Stimulated activated CD8-positive, alpha-beta memory T cell treated with anti-CD3 and anti-CD28 coated beads, Interleukin-4, amount 100 ng/mL, for 48 hours (primary cell): ENCODE results near the gene RIC8B.

Experiments
- DNase-seq: peaks from one replicate; pipeline ENCODE4 v3.0.0-alpha.2; 2020

The RIC8B gene

DNA sequence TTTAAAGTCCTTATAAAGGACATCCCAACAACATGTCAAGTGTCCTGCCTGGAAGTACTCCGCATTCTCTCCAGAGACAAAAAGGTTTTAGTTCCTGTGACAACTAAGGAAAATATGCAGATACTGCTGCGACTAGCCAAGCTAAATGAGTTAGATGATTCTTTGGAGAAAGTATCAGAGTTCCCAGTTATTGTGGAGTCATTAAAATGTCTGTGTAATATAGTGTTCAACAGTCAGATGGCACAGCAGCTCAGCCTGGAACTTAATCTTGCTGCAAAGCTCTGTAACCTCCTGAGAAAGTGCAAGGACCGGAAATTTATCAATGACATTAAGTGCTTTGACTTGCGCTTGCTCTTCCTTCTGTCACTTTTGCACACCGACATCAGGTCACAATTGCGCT is 40.2 kb downstream of the RIC8B start:
- no peak for DNase-seq

DNA sequence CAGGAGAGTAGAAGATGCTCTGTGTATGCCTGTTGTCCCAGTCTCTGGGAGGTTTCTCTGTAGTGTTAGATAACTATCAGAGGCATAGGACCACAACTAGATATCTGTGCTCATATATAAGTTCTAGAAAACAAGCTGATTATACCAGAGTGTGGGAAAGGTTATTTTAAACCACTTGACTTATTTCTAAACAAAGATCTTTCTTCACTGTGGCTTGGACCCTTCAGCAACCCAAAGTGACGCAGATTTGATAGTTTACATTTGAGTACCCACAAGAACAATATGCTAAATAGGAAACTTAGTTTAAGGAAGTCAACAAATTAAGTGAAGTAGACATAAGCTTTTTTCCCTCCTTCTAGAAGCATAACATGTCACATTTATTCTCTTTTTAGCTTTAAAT is 41.3 kb downstream of the RIC8B start:
- DNase-seq = no peak

DNA sequence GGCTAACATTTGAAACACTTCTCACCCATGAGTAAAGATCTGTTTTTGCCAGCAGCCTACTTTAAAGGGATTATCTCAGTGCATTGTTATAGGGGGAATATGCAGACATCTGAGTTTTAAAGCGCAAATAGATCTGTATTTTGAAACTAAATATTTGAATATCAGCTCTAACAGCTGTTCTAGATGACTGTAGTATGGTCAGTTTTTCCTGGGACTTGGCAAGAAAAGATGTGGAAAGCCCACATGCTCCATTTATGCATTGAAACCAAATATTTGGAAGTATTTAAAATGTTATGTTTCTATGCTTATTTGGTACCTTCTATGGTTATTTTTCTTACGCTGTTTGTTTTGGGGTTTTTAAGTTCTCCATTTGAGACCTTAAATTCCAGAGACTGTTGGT is 41.7 kb downstream of the RIC8B start:
- no peak for DNase-seq

DNA sequence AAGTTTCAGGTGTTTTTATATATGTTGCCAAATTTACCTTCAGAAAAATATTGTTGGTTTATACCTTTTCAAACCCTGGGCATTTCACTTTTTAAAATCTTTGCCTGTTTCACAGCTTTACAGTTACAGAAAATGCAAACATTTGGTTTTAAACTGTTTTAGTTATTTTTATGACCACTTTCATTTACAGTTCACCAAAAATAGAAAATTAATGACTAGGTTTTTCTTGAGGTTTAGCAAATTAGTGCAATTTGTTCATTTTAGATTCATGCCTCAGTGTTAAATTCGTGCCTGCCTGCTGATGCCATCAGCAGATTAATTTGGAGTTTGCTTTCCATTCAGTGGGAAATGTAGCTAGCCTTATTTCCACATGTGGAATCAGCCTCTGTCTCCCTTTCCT is 45.5 kb downstream of the RIC8B start:
- no peak for DNase-seq

DNA sequence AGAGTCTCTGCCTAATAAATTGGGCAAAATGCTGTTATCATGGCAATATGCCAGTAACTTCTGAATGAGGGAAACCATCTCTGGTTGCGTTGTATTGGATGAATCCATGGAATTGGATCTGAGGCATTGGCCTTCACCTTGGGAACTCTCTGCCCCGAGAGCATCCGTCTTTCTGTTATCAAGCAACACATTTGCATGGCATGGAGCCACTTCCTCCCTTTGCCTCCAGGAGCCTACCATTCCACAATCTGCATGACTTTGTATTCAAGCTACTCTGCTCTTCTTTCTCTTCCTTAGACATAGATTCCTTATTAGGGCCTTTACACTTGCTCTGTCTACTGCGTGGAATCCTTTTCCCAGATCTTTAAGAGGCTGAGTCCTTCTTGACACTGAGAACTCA is 57.2 kb downstream of the RIC8B start:
- DNase-seq = no peak

DNA sequence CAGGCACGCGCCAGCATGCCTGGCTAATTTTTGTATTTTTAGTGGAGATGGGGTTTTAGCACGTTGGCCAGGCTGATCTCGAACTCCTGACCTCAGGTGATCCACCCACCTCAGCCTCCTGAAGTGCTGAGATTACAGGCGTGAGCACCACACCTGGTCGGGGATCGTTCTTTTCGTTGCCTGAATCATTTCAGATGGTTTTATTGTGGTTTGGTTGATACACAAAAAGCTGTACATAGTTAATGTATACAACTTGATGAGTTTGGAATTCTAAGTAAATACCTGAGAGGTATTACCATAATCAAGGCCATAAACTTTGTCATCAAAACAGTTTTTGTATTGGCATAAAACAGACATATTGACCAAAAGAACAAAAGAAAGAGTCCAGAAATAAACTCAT is 63.3 kb downstream of the RIC8B start:
- DNase-seq = no peak

DNA sequence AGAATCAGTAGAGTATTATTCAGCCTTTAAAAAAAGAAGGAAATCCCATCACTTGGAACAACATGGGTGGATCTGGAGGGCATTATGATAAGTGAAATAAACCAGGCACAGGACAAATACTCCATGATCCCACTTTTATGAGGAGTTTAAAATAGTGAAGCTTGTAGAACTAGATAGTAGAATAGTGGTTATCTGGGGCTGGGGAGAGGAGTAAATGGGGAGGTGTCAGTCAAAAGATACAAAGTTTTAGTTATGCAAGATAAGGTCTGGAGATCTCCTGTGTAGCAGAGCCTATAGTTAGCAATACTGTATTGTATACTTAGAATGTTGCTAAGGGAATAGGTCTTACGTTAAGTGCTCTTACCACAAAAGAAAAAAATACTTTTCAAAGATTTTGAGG is 64.9 kb downstream of the RIC8B start:
- DNase-seq = no peak

DNA sequence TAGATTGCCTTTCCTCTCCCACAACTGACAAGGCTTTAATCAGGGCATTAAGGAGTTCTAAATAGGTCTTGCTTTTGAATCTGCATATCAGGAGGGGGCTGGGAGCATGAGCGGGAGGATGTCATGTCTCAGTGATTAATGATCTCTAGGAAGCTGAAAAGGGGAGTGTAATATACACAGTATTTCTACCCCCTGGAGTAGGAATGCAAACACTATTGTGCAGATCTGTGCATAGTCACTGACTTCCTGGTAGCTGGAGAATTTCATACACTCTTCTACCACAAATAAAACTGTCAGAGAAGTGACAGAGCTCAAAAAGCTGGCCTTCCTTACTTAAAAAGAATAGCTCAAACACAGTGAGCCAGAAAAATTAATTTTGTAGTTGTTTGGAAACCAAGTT is 65.8 kb downstream of the RIC8B start:
- no peak for DNase-seq

DNA sequence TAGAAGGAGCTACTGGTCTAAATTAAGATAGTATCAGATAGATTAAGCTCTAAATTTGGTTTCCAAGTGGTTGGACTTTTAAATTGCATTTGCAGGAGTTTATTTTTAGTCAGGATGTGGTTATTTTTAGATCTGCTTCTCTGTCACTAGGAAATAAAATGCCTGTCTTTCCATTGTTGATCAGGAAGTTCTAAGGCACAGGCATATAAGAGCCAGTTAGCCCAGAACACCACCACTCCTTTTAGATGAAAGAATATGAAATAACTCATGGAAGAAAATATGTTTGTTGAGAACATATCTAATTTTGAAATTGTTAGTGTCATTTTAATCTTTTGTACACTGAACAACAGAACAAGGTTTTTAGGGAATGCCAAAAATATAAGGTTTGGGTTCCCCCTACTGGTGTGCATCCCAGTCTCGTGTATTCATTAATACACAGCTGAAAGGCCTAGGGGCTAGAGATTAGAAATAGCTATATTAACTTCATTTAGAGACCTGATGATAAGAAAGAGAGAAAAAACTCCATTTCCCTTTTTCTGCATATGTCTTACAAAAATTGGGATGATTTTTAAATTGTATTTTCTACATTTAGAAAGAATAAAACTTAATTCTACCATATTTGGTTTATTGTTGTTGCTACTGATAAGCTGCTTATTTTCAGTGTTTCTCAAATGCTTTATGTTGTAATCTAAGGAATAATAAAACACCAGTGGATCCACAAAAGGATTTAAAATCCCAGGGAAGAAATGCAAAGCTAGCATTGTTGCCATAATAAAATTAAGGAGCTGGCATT is 67.2 kb downstream of the RIC8B start:
- peak; percentile 29 for DNase-seq

DNA sequence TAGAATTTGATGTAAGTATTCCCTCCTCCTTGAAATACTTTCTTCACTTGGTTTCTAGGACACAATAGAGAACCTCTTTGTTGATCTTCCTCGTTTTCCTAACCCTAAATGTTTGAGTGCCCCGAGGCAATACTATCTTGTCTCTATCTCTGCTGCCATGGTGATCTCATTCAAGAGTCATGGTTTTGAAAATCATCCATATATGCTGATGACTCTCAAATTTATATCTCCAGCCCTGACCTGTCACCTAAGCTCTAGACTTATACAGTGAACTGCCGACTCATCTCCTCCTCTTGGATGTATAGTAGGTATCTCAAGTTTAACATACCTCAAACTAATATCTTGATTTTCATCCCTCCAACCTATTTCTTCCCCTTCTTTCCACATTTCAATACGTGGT is 71.4 kb downstream of the RIC8B start:
- DNase-seq = no peak

DNA sequence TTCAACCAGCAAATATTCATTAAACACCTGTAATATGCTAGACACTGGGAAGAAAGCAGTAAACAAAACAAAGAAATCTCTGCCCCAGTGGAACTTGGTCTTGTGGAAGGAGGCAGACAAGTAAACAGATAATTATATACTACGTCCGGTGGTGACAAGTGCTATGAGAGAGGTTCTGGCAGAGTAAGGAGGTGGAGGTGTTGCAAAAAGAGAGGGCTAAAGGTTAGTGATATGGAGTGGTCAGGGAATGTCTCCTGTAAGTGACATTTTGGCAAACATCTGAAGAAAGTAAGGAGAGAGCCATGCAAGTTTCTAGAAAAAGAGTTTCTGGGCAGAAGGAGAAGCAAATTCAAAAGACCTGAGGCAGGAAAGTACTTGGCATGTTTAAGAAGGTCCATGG is 73.4 kb downstream of the RIC8B start:
- no peak for DNase-seq

DNA sequence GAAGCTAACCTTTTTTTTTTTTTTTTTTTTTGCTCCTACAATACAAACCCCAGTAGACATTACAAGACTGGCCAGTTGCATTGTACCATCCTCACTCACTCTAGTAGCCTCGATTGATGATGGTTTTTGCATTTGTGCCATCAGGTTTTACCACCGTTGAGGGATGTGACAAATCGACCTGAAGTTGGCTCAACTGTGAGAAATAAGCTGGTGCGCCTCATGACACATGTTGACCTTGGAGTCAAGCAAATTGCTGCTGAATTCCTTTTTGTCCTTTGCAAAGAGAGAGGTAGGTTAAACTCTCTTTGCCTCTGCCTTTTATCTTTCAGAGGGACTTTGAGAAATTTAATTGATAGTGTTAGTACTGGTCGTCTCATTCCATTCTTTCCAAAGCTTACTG is 76.8 kb downstream of the RIC8B start:
- DNase-seq = no peak

DNA sequence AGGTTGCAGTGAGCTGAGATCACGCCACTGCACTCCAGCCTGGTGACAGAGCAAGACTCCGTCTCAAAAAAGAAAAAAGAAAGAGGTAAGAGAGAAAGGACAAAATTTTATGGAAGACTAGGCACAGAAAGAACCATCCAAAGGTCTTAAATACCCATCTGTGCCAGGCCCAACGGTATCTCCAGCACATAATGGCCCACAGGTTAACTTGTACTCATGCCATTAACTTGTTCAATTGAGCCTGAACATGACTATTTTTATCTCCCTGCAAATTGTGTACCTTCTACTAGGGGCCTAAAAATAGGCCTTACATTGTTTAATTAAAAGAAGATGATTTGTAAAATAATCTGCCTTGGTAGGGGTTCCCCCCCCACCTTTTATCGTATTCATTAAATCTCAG is 80.2 kb downstream of the RIC8B start:
- DNase-seq = no peak

DNA sequence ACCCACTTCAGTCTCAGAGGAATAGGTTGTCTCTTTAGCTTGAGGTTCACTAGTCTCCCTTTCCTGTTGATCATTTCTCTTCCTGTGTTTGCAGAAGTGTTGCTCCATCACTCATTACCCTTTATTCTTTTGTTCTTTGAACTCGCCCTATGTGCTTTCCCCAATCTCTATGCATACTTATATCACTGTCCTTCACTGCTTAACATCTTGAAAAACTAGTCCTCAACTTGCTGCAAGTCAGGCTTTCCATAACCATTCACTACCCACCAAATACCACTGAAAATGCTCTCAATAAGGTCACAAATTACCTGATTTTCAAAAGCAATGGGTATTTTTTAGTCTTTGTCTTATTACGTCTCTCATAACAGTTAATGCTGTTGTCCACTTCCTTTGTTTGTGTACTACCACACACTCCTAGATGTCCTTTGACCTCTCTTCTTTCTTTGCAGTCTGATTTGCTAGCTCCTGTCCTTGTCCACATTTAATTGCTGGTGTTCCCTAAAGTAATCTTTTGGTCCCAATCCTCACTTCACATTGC is 80.8 kb downstream of the RIC8B start:
- no peak for DNase-seq

DNA sequence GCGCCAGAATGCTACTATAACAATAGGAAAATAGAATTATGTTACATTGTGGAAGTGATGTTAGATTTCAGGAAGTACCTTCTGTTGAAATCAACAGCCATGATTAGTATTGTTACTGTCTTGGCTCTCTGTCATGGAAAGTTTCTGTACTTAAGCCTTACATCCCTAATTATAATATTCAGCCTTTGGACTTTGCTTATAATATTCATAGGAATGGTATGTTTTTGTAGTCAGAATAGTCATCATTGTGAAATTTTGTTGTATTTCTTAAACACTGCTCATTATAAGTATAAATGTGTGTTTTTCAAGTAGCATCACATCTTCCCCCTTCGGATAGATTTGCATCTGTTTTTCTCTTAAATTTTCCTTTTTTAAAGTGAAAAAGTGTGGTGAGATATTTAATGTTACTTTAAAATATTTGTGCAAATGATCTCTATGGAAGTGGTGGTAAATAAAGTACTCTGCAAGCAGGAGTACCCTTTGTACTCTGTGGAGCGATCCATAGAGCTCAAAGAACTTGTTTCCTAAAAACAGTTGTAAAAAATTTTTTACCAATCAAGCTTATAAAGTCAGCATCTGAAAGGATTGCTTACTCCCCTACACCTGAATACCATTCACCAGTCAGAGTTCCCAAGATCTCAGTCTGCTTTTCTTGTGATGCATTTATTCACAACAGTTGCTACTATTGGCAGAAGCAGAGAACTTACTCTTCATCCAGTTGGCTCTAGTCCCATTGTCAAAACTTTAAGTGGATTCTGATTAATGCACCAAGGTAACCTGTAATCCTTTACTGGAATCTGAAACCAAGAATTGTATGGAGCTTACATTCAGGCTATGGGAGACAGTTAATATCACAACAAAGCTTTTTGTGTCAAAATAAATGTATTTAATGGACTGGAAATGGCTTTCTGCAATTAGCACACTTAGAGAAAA is 87.8 kb downstream of the RIC8B start:
- DNase-seq = no peak

DNA sequence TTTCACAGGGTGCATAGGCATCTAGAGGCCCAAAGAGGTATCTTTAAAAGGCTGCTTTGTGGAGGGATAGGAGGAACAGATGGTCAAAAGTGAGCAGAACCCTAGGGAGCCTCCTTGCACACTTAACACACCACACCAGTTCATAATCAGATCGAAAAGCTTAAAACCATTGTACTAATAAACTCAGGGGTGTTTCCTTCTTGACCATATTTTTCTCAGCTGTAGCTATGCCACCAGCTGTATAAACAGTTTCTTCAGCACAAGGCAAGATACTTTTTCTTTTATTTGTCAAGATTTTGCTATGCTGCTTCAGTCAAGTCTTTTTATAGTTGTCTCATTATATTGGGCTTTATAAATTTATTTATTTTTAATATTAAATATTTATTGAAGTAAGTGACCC is 88.7 kb downstream of the RIC8B start:
- DNase-seq = no peak

DNA sequence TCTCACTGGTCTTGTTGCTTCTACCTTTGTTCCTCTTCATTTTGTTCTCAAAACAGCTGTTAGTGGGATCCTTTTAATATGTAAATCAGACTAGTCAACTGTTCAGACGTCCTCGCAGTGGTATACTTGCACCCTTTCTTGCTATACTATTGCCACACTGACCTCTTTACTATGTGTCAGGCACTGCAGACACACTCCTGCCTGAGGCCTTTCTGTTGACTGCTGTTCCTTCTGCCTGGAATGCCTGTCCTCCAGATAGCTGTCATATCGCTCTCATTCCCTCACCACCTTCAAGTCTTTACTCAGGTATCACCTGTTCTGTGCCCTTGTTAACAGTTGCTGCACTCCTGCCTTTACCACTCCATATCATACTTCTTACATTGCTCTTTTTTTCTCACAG is 91.2 kb downstream of the RIC8B start:
- no peak for DNase-seq

DNA sequence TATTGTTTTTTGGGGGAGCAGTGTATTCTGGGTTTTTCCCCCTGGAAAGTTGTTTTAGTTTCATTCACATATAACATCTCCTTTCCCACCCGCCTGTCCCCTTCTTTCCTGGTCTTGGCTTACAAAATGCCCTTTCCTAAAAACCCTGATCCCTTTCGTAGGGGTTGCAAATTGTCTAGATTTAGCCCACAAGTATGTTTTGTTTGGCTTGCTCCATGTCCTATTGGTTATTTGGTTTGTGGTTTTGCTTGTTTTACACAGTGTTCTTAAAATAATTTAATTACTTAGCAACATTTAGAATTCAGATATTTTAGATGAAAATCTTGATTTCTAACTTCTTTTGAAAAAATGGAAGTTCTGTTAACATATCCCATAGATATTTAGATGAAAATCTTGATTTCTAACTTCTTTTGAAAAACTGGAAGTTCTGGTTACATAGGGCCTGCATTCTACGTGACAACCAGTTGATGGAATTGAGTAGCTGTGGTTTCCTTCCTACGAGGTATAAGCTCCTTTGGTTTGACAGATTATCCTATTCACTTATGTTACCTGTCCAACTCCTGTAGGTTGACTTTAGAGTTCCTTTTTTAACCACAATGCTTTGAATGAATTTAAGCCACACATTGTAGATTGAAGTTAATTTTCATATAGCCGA is 92.1 kb downstream of the RIC8B start:
- no peak for DNase-seq

DNA sequence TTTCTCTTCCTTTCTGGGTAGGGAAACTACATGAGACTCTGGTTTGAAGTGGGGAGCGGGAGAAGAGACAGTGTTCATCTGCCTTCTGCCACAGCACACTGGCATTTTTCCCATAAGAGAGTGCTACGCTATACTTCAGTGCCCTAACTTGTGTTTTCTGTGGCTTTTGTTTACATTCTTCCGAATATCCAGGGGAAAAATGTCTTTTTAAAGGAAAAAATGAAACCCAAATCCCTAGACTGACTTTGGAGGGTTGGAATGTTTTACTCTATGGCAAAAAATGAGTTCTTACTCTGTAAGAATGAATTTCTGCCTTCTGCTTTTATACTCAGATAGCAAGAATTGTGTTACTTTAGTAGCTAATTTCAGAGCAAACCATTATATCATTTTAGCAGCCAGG is 93.2 kb downstream of the RIC8B start:
- DNase-seq = no peak

DNA sequence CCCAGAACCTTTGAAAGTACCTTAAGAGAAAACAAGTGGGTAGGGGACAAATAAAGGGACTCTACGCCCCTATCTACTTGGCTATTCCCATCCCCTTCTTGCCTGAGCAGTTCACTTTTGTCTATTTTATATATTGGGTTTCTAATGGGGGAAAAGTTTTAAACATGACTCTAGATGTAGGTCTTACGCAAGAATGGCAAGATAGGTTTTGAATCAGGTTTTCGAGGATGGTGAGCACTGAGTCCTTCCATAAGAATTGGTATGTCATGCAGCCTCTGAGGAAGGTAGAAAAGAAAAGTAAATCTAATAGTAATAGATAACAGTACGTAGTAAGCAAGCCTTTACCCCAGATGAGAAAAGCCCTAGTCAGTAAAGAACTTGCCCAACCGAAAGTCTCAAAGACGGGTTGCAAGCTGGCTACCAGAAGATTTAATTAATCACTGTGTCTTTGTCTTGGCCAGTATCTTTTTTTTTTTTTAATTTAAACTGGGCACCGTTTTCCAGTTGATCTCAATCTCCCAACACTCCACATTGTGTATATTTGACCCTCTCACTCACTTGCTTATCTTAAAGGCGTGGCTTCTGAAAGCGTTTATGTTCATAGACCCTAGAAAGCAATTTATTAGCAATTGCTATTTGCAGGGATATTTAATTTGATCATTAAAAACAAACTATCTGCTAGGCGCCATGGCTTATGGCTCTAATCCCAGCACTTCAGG is 94.7 kb downstream of the RIC8B start:
- no peak for DNase-seq

DNA sequence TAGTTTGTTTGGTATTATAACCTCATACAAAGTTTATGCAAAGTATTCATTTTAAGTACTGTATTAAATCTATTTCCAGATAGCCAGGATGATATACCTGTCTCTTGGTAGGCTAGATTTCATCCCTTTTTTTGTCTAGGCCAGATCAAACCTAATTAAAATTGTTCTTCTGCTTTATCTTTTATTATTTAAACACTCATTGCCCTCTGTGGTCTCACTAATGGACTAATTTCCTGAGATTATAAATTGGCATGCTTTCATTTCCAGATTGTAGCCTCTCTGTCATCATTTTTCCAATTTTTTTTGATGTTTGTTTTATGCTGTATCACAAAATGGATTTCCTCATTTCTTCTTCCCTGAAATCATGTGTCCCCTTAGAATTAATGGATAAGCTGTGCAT is 95.6 kb downstream of the RIC8B start:
- DNase-seq = no peak

DNA sequence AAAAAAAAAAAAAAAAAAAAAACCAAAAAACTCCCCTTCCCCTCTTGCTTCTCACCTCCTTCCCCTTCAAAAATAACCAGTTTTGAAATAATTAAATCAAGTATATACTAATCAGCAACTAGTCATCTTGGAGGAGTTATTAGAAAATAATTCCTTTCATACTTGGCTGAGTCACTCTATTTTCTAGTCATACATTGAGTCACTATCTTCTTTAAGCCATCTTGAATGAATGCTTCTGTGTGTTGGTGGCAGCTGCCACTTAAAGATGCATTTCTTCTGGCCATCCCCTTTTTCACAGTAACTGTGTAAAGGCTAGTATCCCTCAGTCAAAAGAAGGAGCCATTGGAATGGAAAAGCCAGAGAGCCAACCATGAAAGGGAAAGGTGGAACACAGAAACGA is 97.0 kb downstream of the RIC8B start:
- no peak for DNase-seq

DNA sequence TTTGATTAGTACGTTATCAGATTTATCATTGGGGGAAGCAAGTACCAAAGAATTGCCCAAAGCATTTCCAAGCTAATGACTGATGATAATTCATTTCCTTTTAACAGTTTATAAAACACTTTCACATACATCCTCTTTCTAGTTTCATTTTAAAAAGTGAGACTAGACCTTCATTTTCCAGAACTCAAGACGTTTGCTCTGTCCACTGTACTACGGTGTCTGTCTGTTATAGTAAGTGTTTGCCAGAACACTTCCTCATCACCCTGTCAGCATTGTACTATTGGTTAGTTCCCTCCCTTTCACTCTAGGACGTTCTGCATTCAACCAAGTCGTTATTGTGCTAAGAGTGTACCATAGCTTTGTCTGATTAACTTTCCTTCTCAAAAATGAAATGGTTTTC is 99.5 kb downstream of the RIC8B start:
- no peak for DNase-seq
